HepG2 (cell line): Measurements from ENCODE around the gene SRCAP. TPM values are rescaled to one million over a fixed set of nuclear protein-coding genes. Genes with fewer than 3 reads are reported as not detected.

Experiments used
- FOXA1 ChIP-seq, 2 experiments: fragments of 450-650 bp in 1 of 2; sonication (generic) in 1 of 2; formaldehyde crosslinking in 1 of 2; IDR thresholded peaks; 2 replicates each; pipeline versions ENCODE4 v1.4.0 to v1.6.1; 2016 to 2020; ENCODE audit warnings: missing genetic modification reagents in 1 of 2
- IKZF4 ChIP-seq: sonication (generic); formaldehyde crosslinking; IDR thresholded peaks from 2 replicates; pipeline ENCODE4 v1.5.1; 2020; ENCODE audit warnings: borderline replicate concordance, mild to moderate bottlenecking, low read depth, missing genetic modification reagents; ENCODE audit errors: not compliant biosample characterization
- REST ChIP-seq, 2 experiments: IDR thresholded peaks; 2 replicates each; pipeline ENCODE4 v1.6.1; 2011 to 2012; ENCODE audit warnings: low read length in 2 of 2, borderline replicate concordance in 1 of 2, low read depth in 1 of 2, mild to moderate bottlenecking in 1 of 2, moderate library complexity in 1 of 2
- SRY ChIP-seq: sonication (generic); formaldehyde crosslinking; IDR thresholded peaks from 2 replicates; pipeline ENCODE4 v1.8.0; 2022; ENCODE audit warnings: mild to moderate bottlenecking, missing genetic modification reagents
- TBL1XR1 ChIP-seq: fragments of 150-350 bp; IDR thresholded peaks from 2 replicates; pipeline ENCODE4 v1.6.1; 2014; ENCODE audit warnings: borderline replicate concordance, low read length; ENCODE audit not compliant: partially characterized antibody
- ZBTB1 ChIP-seq: sonication (generic); formaldehyde crosslinking; IDR thresholded peaks from 2 replicates; pipeline ENCODE4 v1.4.0; 2020; ENCODE audit warnings: missing genetic modification reagents, borderline replicate concordance
- ZNF12 ChIP-seq: sonication (generic); formaldehyde crosslinking; IDR thresholded peaks from 2 replicates; pipeline ENCODE4 v1.5.0; 2020; ENCODE audit warnings: missing genetic modification reagents
- ZNF484 ChIP-seq: sonication (generic); formaldehyde crosslinking; IDR thresholded peaks from 2 replicates; pipeline ENCODE4 v1.5.1; 2020; ENCODE audit warnings: mild to moderate bottlenecking, low read depth, missing genetic modification reagents, borderline replicate concordance
- polyA plus RNA-seq, 8 experiments: library from polyadenylated mRNA; depleted of rRNA in 3 of 8; stranded (reverse) in 7 of 8; unstranded in 1 of 8; fragments of >200 nt; fragmentation: Illumina TruSeq in 4 of 8; extraction: Trizol in 4 of 8; gene quantifications; 2 replicates each; pipeline versions ENCODE4 v1.2.1 to v1.2.3, GENCODE V29; 2011 to 2016; ENCODE audit warnings: low read depth in 4 of 8, missing spikeins in 1 of 8, mixed read lengths in 1 of 8; ENCODE audit not compliant: insufficient read depth in 1 of 8
- total RNA-seq, 5 experiments: library from RNA; depleted of rRNA; stranded (reverse); fragments of >200 nt; fragmentation: Illumina TruSeq; extraction: Trizol; gene quantifications; 2 replicates each; pipeline ENCODE4 v1.2.3, GENCODE V29; 2016; ENCODE audit warnings: low read depth in 1 of 5
- TF ChIP-seq, protein P1 (sequence below): sonication (generic); formaldehyde crosslinking; IDR thresholded peaks from 2 replicates; pipeline ENCODE4 v1.9.0; 2021; ENCODE audit warnings: missing genetic modification reagents, borderline replicate concordance
- TF ChIP-seq, protein P2 (sequence below): sonication (generic); formaldehyde crosslinking; IDR thresholded peaks from 2 replicates; pipeline ENCODE4 v1.8.1; 2022; ENCODE audit warnings: mild to moderate bottlenecking, missing genetic modification reagents
- TF ChIP-seq, protein P3 (sequence below): sonication (generic); formaldehyde crosslinking; IDR thresholded peaks from 2 replicates; pipeline ENCODE4 v1.5.0; 2020; ENCODE audit warnings: mild to moderate bottlenecking, missing genetic modification reagents, borderline replicate concordance

The SRCAP gene
- total and polyA plus RNA-seq, 2 of the 13 experiments (the other 11 are each of a cell fraction or from before 2014, with no cell fraction given): 4.9 to 9.0 TPM

GRCh38 chr16:30697264-30698138 lies 1.5 kb upstream of the SRCAP start (continued):
- no peak for TF ChIP-seq ZNF12
- no peak for TF ChIP-seq IKZF4
- TF ChIP-seq REST (IDR thresholded peaks at IDR 0.05; ENCODE audit: borderline replicate concordance in 1 of 2, low read depth in 1 of 2, low read length in 2 of 2): no peak
- TF ChIP-seq, protein P1, sequence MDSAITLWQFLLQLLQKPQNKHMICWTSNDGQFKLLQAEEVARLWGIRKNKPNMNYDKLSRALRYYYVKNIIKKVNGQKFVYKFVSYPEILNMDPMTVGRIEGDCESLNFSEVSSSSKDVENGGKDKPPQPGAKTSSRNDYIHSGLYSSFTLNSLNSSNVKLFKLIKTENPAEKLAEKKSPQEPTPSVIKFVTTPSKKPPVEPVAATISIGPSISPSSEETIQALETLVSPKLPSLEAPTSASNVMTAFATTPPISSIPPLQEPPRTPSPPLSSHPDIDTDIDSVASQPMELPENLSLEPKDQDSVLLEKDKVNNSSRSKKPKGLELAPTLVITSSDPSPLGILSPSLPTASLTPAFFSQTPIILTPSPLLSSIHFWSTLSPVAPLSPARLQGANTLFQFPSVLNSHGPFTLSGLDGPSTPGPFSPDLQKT: no peak
- no peak for TF ChIP-seq ZNF484 (CRISPR knock-in tag)
- TF ChIP-seq FOXA1 (IDR thresholded peaks at IDR 0.05): no peak
- no peak for TF ChIP-seq FOXA1 (CRISPR knock-in tag; IDR thresholded peaks at IDR 0.05)
- TF ChIP-seq, protein P2, sequence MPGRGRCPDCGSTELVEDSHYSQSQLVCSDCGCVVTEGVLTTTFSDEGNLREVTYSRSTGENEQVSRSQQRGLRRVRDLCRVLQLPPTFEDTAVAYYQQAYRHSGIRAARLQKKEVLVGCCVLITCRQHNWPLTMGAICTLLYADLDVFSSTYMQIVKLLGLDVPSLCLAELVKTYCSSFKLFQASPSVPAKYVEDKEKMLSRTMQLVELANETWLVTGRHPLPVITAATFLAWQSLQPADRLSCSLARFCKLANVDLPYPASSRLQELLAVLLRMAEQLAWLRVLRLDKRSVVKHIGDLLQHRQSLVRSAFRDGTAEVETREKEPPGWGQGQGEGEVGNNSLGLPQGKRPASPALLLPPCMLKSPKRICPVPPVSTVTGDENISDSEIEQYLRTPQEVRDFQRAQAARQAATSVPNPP (CRISPR knock-in tag): 0 out of 2 replicates have a peak, but pooled peaks have one; percentile 4
- no peak for TF ChIP-seq TBL1XR1
- 0 out of 2 replicates have a peak, but pooled peaks have one; percentile 9 for TF ChIP-seq ZBTB1
- peak; percentile 78; the same call in 1 of the 2 replicates for TF ChIP-seq SRY (CRISPR knock-in tag)
- TF ChIP-seq, protein P3, sequence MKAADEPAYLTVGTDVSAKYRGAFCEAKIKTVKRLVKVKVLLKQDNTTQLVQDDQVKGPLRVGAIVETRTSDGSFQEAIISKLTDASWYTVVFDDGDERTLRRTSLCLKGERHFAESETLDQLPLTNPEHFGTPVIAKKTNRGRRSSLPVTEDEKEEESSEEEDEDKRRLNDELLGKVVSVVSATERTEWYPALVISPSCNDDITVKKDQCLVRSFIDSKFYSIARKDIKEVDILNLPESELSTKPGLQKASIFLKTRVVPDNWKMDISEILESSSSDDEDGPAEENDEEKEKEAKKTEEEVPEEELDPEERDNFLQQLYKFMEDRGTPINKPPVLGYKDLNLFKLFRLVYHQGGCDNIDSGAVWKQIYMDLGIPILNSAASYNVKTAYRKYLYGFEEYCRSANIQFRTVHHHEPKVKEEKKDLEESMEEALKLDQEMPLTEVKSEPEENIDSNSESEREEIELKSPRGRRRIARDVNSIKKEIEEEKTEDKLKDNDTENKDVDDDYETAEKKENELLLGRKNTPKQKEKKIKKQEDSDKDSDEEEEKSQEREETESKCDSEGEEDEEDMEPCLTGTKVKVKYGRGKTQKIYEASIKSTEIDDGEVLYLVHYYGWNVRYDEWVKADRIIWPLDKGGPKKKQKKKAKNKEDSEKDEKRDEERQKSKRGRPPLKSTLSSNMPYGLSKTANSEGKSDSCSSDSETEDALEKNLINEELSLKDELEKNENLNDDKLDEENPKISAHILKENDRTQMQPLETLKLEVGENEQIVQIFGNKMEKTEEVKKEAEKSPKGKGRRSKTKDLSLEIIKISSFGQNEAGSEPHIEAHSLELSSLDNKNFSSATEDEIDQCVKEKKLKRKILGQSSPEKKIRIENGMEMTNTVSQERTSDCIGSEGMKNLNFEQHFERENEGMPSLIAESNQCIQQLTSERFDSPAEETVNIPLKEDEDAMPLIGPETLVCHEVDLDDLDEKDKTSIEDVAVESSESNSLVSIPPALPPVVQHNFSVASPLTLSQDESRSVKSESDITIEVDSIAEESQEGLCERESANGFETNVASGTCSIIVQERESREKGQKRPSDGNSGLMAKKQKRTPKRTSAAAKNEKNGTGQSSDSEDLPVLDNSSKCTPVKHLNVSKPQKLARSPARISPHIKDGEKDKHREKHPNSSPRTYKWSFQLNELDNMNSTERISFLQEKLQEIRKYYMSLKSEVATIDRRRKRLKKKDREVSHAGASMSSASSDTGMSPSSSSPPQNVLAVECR: no peak
